Neural progenitor cell (in vitro differentiated cells): ENCODE data around the gene MARCHF2. TPM values are rescaled to one million over a fixed set of nuclear protein-coding genes. Genes with fewer than 3 reads are reported as not detected.

ENCODE experiments used
- DNase-seq: peaks from one replicate; pipeline ENCODE4 v3.0.0-alpha.2; 2016; ENCODE audit warnings: low spot score
- H2AFZ ChIP-seq: fragments of 200-600 bp; sonication (generic); replicated peaks from 2 replicates; pipeline ENCODE4 v1.6.1; 2016; ENCODE audit warnings: antibody characterized with exemption
- H3F3A ChIP-seq: fragments of 200-600 bp; sonication (generic); 2 replicates; pipeline ENCODE4 v1.6.1; 2016; ENCODE audit warnings: antibody characterized with exemption, low read depth
- H3K27ac ChIP-seq: fragments of 200-600 bp; sonication (generic); 2 replicates; pipeline ENCODE4 v1.5.1; 2016; ENCODE audit warnings: mild to moderate bottlenecking
- H3K27me3 ChIP-seq: fragments of 200-600 bp; sonication (generic); 2 replicates; pipeline ENCODE4 v1.6.1; 2016; ENCODE audit warnings: mild to moderate bottlenecking, moderate library complexity
- H3K36me3 ChIP-seq: fragments of 200-600 bp; sonication (generic); 2 replicates; pipeline ENCODE4 v1.5.1; 2016
- H3K4me1 ChIP-seq: fragments of 200-600 bp; sonication (generic); 2 replicates; pipeline ENCODE4 v1.6.1; 2016; ENCODE audit warnings: mixed run types
- H3K4me2 ChIP-seq: fragments of 200-600 bp; sonication (generic); 2 replicates; pipeline ENCODE4 v1.6.1; 2016
- H3K4me3 ChIP-seq: fragments of 200-600 bp; sonication (generic); 2 replicates; pipeline ENCODE4 v1.5.1; 2016
- H3K79me2 ChIP-seq: fragments of 200-600 bp; sonication (generic); 2 replicates; pipeline ENCODE4 v1.6.1; 2016; ENCODE audit warnings: low read depth
- H3K9ac ChIP-seq: fragments of 200-600 bp; sonication (generic); 2 replicates; pipeline ENCODE4 v1.6.1; 2016
- H3K9me3 ChIP-seq: fragments of 200-600 bp; sonication (generic); 2 replicates; pipeline ENCODE4 v1.5.1; 2016; ENCODE audit warnings: low read depth
- H4K20me1 ChIP-seq: fragments of 200-600 bp; sonication (generic); 2 replicates; pipeline ENCODE4 v1.6.1; 2016; ENCODE audit warnings: low read depth
- H3K27ac Mint-ChIP-seq: 3 replicates; pipeline ENCODE4 v1.8.0; 2021; ENCODE audit warnings: mixed read lengths
- H3K27me3 Mint-ChIP-seq: 2 replicates; pipeline ENCODE4 v1.8.0; 2022; ENCODE audit warnings: low read depth, mild to moderate bottlenecking, inconsistent platforms, moderate library complexity, mixed read lengths; ENCODE audit not compliant: insufficient read depth
- H3K36me3 Mint-ChIP-seq: 3 replicates; pipeline ENCODE4 v1.8.0; 2021; ENCODE audit warnings: mixed read lengths
- H3K4me1 Mint-ChIP-seq: 3 replicates; pipeline ENCODE4 v1.8.0; 2021; ENCODE audit warnings: mixed read lengths
- H3K4me3 Mint-ChIP-seq: 3 replicates; pipeline ENCODE4 v1.8.0; 2021; ENCODE audit warnings: mild to moderate bottlenecking, moderate library complexity, mixed read lengths
- H3K9me3 Mint-ChIP-seq: 3 replicates; pipeline ENCODE4 v1.8.0; 2020; ENCODE audit warnings: mixed read lengths
- CTCF ChIP-seq: fragments of 200-600 bp; sonication (generic); IDR thresholded peaks from 2 replicates; pipeline ENCODE4 v1.5.1; 2017; ENCODE audit warnings: antibody characterized with exemption, mild to moderate bottlenecking
- EZH2 ChIP-seq: fragments of 200-600 bp; sonication (generic); IDR thresholded peaks from 2 replicates; pipeline ENCODE4 v1.6.1; 2017; ENCODE audit warnings: antibody characterized with exemption, mild to moderate bottlenecking, moderate library complexity
- EZH2phosphoT487 ChIP-seq: fragments of 200-600 bp; sonication (generic); IDR thresholded peaks from 2 replicates; pipeline ENCODE4 v1.6.1; 2017; ENCODE audit warnings: antibody characterized with exemption
- total RNA-seq: library from RNA; depleted of rRNA; stranded (reverse); fragments of >200 nt; gene quantifications from 2 replicates; pipeline ENCODE4 v1.2.3, GENCODE V29; 2015; ENCODE audit warnings: low replicate concordance

The MARCHF2 gene
- total RNA-seq, 1 donor from 2014 or later, result 27.0 TPM

- Histone ChIP-seq H3K79me2 (peaks cover 89% of the 10 kb centered on the region), H4K20me1 (peaks cover 95% of the 10 kb centered on the region), H3K9ac (no peak overlapping the region), H3K4me2 (no peak overlapping the region), H3K27ac (no peak overlapping the region), H3K9me3 (no peaks in the 10 kb centered on the region), H3F3A (peaks cover 38% of the 10 kb centered on the region), H3K4me3 (no peak overlapping the region), H3K27me3 (no peaks in the 10 kb centered on the region), H3K4me1 (peaks cover 19% of the 10 kb centered on the region), H3K36me3 (no peaks in the 10 kb centered on the region), H2AFZ (no peak overlapping the region)
- Mint-ChIP-seq H3K4me1 (peaks cover 23% of the 10 kb centered on the region), H3K9me3 (no peaks in the 10 kb centered on the region), H3K36me3 (peaks cover 45% of the 10 kb centered on the region), H3K27ac (no peak overlapping the region), H3K4me3 (no peak overlapping the region), H3K27me3 (peaks cover 3% of the 10 kb centered on the region)
- DNase-seq, result no peak
- no peak for TF ChIP-seq EZH2
- no peak for TF ChIP-seq CTCF
- TF ChIP-seq EZH2phosphoT487, result no peak
These were observed 69.6 kb downstream of the MARCHF2 start for GRCh38 chr19:8482696-8483095.

GRCh38 chr19:8483165-8483564 lies 70.1 kb downstream of the MARCHF2 start:
- H4K20me1 ChIP-seq, result peaks cover 95% of the 10 kb centered on the region
- DNase-seq, result no peak
- H3K4me3 ChIP-seq, result no peak overlapping the region
- no peak overlapping the region for H2AFZ ChIP-seq
- H3K4me2 ChIP-seq, result no peak overlapping the region
- no peaks in the 10 kb centered on the region for H3K27me3 ChIP-seq
- peaks cover 48% of the 10 kb centered on the region for H3K36me3 Mint-ChIP-seq
- peaks cover 86% of the 10 kb centered on the region for H3K79me2 ChIP-seq
- H3K9ac ChIP-seq, result no peak overlapping the region
- H3F3A ChIP-seq, result peaks cover 43% of the 10 kb centered on the region
- H3K27ac ChIP-seq, result no peak overlapping the region
- H3K27me3 Mint-ChIP-seq, result peaks cover 3% of the 10 kb centered on the region
- no peak overlapping the region for H3K27ac Mint-ChIP-seq
- H3K4me1 ChIP-seq, result peaks cover 24% of the 10 kb centered on the region
- no peaks in the 10 kb centered on the region for H3K9me3 ChIP-seq
- no peak overlapping the region for H3K4me3 Mint-ChIP-seq
- no peaks in the 10 kb centered on the region for H3K9me3 Mint-ChIP-seq
- peaks cover 23% of the 10 kb centered on the region for H3K4me1 Mint-ChIP-seq
- TF ChIP-seq EZH2 (no peak), CTCF (no peak), EZH2phosphoT487 (no peak)
- no peaks in the 10 kb centered on the region for H3K36me3 ChIP-seq

- Histone ChIP-seq H3K4me3 (no peak overlapping the region), H3K79me2 (peaks cover 73% of the 10 kb centered on the region), H3K4me1 (peaks cover 35% of the 10 kb centered on the region), H3K36me3 (no peaks in the 10 kb centered on the region), H3K4me2 (no peak overlapping the region), H3K9ac (no peak overlapping the region), H4K20me1 (peaks cover 84% of the 10 kb centered on the region), H3K27me3 (no peaks in the 10 kb centered on the region), H3F3A (peaks cover 49% of the 10 kb centered on the region), H3K9me3 (no peaks in the 10 kb centered on the region), H2AFZ (no peak overlapping the region), H3K27ac (peak overlapping the region; percentile 97)
- Mint-ChIP-seq H3K27me3 (peaks cover 3% of the 10 kb centered on the region), H3K4me1 (peaks cover 29% of the 10 kb centered on the region), H3K27ac (no peak overlapping the region), H3K36me3 (peaks cover 50% of the 10 kb centered on the region), H3K9me3 (no peaks in the 10 kb centered on the region), H3K4me3 (no peak overlapping the region)
- DNase-seq, result no peak
- TF ChIP-seq EZH2, result no peak
- TF ChIP-seq EZH2phosphoT487, result no peak
These were observed 71.3 kb downstream of the MARCHF2 start for GRCh38 chr19:8484331-8484894.

- H3K27me3 ChIP-seq, result no peaks in the 10 kb centered on the region
- no peak overlapping the region for H3K27ac Mint-ChIP-seq
- peaks cover 3% of the 10 kb centered on the region for H3K27me3 Mint-ChIP-seq
- H3K4me1 Mint-ChIP-seq, result peaks cover 30% of the 10 kb centered on the region
- TF ChIP-seq CTCF (no peak), EZH2phosphoT487 (no peak)
- H3K79me2 ChIP-seq, result peaks cover 60% of the 10 kb centered on the region
- no peaks in the 10 kb centered on the region for H3K9me3 Mint-ChIP-seq
- no peak for DNase-seq
- H3K9me3 ChIP-seq, result no peaks in the 10 kb centered on the region
- peaks cover 48% of the 10 kb centered on the region for H3K36me3 Mint-ChIP-seq
- peaks cover 41% of the 10 kb centered on the region for H3K4me1 ChIP-seq
- H3K4me3 ChIP-seq, result no peak overlapping the region
- peaks cover 52% of the 10 kb centered on the region for H3F3A ChIP-seq
- peaks cover 70% of the 10 kb centered on the region for H4K20me1 ChIP-seq
- no peak overlapping the region for H2AFZ ChIP-seq
- H3K9ac ChIP-seq, result no peak overlapping the region
- H3K4me3 Mint-ChIP-seq, result no peak overlapping the region
- H3K4me2 ChIP-seq, result peak overlapping the region; percentile 13
- peak overlapping the region; percentile 97 for H3K27ac ChIP-seq
- H3K36me3 ChIP-seq, result no peaks in the 10 kb centered on the region
These were observed 72.7 kb downstream of the MARCHF2 start for GRCh38 chr19:8485561-8486371.
